Thyroid gland (tissue), 4 donors: ENCODE measurements around the gene ALOX5.

Experiments used
- CTCF ChIP-seq, 6 experiments: fragments of 200-600 bp in 3 of 6; fragments of 450-650 bp in 3 of 6; sonication (generic) in 3 of 6; IDR thresholded peaks; one replicate each; pipeline ENCODE4 v1.5.1; 2016 to 2019; ENCODE audit warnings: antibody characterized with exemption in 6 of 6, mild to moderate bottlenecking in 2 of 6, inconsistent platforms in 1 of 6, moderate library complexity in 1 of 6
- POLR2A ChIP-seq, 2 donors: fragments of 450-650 bp; IDR thresholded peaks; one replicate each; pipeline ENCODE4 v1.6.1; 2017; ENCODE audit warnings: antibody characterized with exemption in 2 of 2, mild to moderate bottlenecking in 2 of 2, moderate library complexity in 1 of 2

GRCh38 chr10:45442251-45442650 lies 68.2 kb downstream of the ALOX5 start:
- TF ChIP-seq CTCF (IDR thresholded peaks at IDR 0.05) (no peak), POLR2A (IDR thresholded peaks at IDR 0.05) (no peak)
